ENCODE measurements around the gene CERCAM.

CERCAM gene

GRCh38 chr9:128414461-128414860 lies 6.2 kb upstream of the CERCAM start:
- Histone ChIP-seq H3K27ac (replicated peaks) (no peak overlapping the region), H3K4me3 (replicated peaks; ENCODE audit: insufficient read depth, low read length) (no peak overlapping the region), H3K27me3 (ENCODE audit: insufficient read depth, poor library complexity, severe bottlenecking) (peaks cover 11% of the 10 kb centered on the region)
- TF ChIP-seq POLR2AphosphoS5 (IDR thresholded peaks at IDR 0.05; ENCODE audit: low read depth), result no peak
- no peak for TF ChIP-seq REST (IDR thresholded peaks at IDR 0.05; ENCODE audit: insufficient replicate concordance, low read depth)
- TF ChIP-seq GABPA (IDR thresholded peaks at IDR 0.05; ENCODE audit: low read depth), result no peak
- TF ChIP-seq CTCF (IDR thresholded peaks at IDR 0.05; ENCODE audit: insufficient read depth, low read length), result peak; percentile 7
- no peak for TF ChIP-seq SPI1 (IDR thresholded peaks at IDR 0.05; ENCODE audit: borderline replicate concordance, low read depth)
- no peak for DNase-seq (ENCODE audit: low read depth in 1 of 2, low spot score in 1 of 2)

- no peak for DNase-seq (ENCODE audit: low read depth in 1 of 2, low spot score in 1 of 2)
- no peak overlapping the region for H3K4me3 ChIP-seq (replicated peaks; ENCODE audit: insufficient read depth, low read length)
- H3K27me3 ChIP-seq (ENCODE audit: insufficient read depth, poor library complexity, severe bottlenecking), result peaks cover 18% of the 10 kb centered on the region
- no peak for TF ChIP-seq SPI1 (IDR thresholded peaks at IDR 0.05; ENCODE audit: borderline replicate concordance, low read depth)
- TF ChIP-seq CTCF (IDR thresholded peaks at IDR 0.05; ENCODE audit: insufficient read depth, low read length), result no peak
- H3K27ac ChIP-seq (replicated peaks), result no peak overlapping the region
These were observed 5.4 kb upstream of the CERCAM start for GRCh38 chr9:128415281-128415680.

- TF ChIP-seq GABPA (IDR thresholded peaks at IDR 0.05; ENCODE audit: low read depth) (no peak), CTCF (IDR thresholded peaks at IDR 0.05; ENCODE audit: insufficient read depth, low read length) (no peak), REST (IDR thresholded peaks at IDR 0.05; ENCODE audit: insufficient replicate concordance, low read depth) (no peak), SPI1 (IDR thresholded peaks at IDR 0.05; ENCODE audit: borderline replicate concordance, low read depth) (no peak), POLR2AphosphoS5 (IDR thresholded peaks at IDR 0.05; ENCODE audit: low read depth) (no peak)
- no peak overlapping the region for H3K4me3 ChIP-seq (replicated peaks; ENCODE audit: insufficient read depth, low read length)
- H3K27ac ChIP-seq (replicated peaks), result no peak overlapping the region
- peaks cover 18% of the 10 kb centered on the region for H3K27me3 ChIP-seq (ENCODE audit: insufficient read depth, poor library complexity, severe bottlenecking)
- no peak for DNase-seq (ENCODE audit: low read depth in 1 of 2, low spot score in 1 of 2)
These were observed 4.6 kb upstream of the CERCAM start for GRCh38 chr9:128416014-128416413.

GRCh38 chr9:128416432-128417019 lies 4.1 kb upstream of the CERCAM start:
- Histone ChIP-seq H3K27me3 (ENCODE audit: insufficient read depth, poor library complexity, severe bottlenecking) (peaks cover 19% of the 10 kb centered on the region), H3K27ac (replicated peaks) (no peak overlapping the region)

More at GRCh38 chr9:128416432-128417019, 4.1 kb upstream of the CERCAM start:
- H3K4me3 ChIP-seq (replicated peaks; ENCODE audit: insufficient read depth, low read length), result no peak overlapping the region
- no peak for DNase-seq (ENCODE audit: low read depth in 1 of 2, low spot score in 1 of 2)
- TF ChIP-seq GABPA (IDR thresholded peaks at IDR 0.05; ENCODE audit: low read depth), result no peak
- no peak for TF ChIP-seq CTCF (IDR thresholded peaks at IDR 0.05; ENCODE audit: insufficient read depth, low read length)
- no peak for TF ChIP-seq SPI1 (IDR thresholded peaks at IDR 0.05; ENCODE audit: borderline replicate concordance, low read depth)
- TF ChIP-seq REST (IDR thresholded peaks at IDR 0.05; ENCODE audit: insufficient replicate concordance, low read depth), result no peak
- TF ChIP-seq POLR2AphosphoS5 (IDR thresholded peaks at IDR 0.05; ENCODE audit: low read depth), result no peak

Data from HL-60 (cell line).